ENCODE measurements around the gene PKDCC.

Gene PKDCC

DNA sequence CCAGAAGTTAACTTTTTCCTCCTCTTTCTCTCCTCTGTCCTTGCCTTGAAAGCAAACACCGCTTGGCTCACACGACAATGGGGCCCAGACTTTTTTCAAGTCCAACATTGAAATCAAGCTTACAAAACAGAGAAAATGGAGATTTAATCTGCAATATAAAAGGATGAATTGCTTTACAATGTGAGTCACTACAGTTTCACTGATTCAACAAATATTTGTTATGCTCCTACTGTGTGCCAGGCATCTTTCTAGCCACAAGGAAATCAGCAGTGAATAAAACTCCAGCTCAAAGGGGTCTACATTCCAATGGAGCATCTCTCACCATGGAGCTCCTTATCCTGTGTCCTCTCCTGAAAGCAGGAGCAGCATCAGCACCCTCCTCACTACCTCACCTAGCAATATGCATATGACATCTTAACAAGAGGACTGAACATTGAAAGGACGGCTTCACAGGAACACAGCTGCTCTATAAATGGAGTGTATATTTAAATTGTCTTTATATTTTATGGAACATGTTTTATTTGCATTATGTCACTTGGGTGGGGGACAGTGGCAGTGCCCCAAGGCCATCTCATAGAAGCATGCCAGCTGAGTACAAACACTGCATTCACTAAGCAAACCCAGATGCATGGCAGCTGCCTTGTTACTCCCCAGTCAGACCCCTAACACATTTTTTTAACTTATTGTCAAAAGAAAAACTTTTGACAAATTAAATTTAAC, 39.5 kb downstream of the PKDCC start:
- DNase-seq (ENCODE audit: low read depth in 2 of 2), result no peak

- DNase-seq (ENCODE audit: low read depth in 2 of 2), result no peak
Observed at GRCh38 chr2:42087857-42088195, 40.0 kb downstream of the PKDCC start.

DNA sequence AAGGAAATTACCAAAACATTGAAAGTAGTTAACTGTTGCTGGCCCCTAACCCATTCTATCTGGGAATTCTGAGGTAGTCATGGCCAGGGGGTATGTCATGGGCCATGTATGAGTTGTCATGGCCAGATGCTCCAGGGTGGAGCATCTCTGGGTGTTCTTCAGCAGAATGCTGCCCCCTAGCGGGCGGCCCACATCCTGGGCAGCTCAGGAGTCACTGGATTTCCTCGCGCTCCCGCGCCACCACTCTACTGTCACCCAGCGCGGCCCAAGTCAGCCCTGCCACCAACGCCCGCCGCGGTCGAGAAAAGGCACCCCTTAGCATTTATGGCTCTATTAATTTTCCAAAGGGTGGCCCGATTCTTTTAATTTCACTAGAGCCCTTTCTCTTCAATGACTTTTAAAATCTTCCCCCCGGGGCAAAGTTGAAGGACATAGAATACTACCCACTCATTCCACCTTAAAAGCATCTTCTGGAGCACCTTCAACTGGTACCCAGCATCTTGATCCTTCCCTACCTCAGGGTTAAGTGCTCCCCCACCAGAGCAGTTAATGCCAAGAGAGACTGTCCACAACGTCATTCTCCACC, 41.6 kb downstream of the PKDCC start:
- no peak for DNase-seq (ENCODE audit: low read depth in 2 of 2)

DNA sequence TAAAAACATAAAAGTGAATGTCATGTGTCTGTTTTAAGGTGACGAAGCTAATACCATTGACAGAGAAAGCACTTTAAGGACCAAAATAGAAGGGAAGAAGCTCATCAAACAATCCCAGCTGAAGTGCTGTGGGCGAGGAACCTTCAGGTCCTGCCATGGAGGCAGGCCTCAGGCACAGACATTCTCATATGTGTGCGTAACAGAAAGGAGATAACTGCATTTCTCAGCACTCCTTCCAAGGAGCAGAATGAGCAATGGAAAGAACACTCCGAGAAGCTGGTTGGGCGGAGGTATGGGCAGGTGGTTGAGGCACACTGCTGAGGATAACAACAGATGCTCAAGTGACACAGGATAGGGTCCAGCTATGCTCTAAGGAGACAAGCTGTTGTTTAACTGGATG, 42.4 kb downstream of the PKDCC start:
- DNase-seq (ENCODE audit: low read depth in 2 of 2), result no peak

DNA sequence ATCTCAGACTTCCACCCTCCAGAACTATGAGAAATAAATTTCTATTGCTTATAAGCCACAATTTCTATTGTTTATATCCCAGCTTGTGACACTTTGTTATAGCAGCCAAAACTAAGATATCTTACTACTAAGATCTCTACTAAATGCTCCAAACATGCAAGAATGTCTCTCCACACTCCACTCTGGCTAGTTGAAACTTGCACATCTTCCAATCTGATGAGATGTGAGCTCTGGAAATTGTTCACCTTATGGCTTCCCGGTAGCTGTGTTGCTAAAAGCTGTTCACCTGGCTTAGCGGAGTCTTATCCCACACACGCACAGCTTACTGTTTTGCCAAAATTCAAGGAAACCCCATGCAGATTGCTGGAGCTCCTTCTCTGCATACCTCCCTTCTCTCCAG, 43.9 kb downstream of the PKDCC start:
- DNase-seq (ENCODE audit: low read depth in 2 of 2), result no peak

- DNase-seq (ENCODE audit: low read depth in 2 of 2), result no peak
Observed at GRCh38 chr2:42092084-42092996, 44.5 kb downstream of the PKDCC start.

DNA sequence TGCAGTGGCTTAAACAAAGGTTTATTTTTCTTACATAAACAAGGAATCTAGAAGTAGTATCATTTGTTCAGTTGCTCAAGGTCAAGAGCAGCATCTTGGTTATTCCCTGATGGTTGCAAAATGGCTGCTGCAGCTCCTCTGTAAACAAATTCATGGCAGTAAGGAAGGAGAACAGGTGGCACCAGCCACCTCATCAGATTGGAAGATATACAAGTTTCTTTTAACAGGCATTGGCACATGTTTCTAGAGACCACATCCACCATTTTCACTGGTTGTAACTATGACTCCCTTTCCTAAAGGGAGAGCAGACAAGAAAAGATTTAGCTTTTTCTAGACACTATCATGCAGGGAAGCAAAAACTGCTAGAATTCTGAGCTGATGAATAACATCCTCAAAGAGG, 46.3 kb downstream of the PKDCC start:
- no peak for DNase-seq (ENCODE audit: low read depth in 2 of 2)

- DNase-seq (ENCODE audit: low read depth in 2 of 2), result peak in 1 of 2 experiments; percentile 55
Observed at GRCh38 chr2:42095923-42096408, 48.1 kb downstream of the PKDCC start.

GRCh38 chr2:42096869-42097591, 49.2 kb downstream of the PKDCC start:
- DNase-seq (ENCODE audit: low read depth in 2 of 2), result no peak

- DNase-seq (ENCODE audit: low read depth in 2 of 2), result no peak
Observed at GRCh38 chr2:42098571-42099437, 51.0 kb downstream of the PKDCC start.

GRCh38 chr2:42099438-42100173, 51.8 kb downstream of the PKDCC start:
- DNase-seq (ENCODE audit: low read depth in 2 of 2), result no peak

DNA sequence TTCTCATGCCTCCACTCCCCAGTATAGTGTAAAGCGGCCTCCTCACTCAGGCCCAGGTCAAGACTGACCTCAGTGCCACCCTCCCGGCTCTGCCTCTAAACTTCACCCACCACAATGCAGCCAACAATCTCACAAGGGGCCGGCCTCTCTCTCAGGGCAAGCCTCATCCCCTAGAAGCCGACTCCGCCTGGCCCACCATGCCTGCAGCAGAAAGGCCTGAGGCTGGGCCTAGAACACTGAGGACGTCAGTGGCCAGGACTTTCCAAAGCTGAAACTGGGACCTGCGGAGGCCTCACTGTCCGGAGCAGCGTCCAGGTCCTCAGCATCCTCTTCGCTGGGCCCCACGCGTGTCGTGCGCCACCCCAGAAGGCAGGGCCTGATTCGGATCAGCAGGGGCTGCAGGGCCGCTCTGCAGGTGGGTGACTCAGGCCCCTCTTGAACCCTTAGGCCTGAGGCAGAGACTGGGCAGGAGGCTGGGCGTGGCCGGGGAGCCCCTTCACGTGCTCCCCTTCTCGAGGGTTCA, 52.9 kb downstream of the PKDCC start:
- no peak for DNase-seq (ENCODE audit: low read depth in 2 of 2)

DNA sequence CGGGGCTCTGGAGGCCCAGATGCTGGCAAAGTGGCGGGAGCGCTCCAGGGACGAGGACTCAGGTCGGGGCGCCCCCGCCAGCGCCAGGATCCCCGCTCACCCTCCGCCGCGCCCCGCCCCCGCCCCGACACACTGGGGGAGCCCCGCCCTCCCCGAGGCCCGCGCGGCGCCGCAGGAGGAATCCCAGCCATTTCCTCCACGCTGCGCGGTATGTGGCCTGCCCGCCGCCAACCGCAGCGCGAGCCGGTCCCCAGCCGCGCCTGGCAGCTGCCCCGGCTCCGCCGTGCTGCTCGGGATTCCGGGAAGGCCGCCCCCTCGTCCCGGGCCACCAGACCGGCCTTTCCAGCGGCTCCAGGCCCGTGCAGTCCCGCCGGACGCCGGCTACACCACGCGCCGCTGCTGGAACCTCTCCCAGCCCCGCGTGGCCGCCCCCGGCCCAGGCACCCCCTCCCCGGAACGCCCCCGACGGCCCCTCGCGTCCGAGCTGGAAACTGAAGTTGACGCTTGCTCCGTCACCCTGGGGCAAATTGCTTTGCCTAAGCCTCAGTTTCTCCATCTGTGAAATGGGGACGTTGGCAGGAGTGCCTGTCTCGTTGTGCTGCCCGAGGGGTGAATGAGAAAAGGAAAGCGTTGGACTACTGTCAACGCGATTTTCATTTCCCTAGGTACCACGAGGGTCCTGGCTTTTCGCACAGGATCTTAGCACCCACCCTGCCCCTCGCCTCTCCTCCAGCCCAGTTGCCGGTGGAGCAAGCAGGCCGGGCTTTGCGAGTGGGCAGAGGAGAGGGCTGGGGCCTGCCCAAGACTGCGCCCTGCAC, 53.6 kb downstream of the PKDCC start:
- peak; percentile 67 to 68 for DNase-seq (ENCODE audit: low read depth in 2 of 2)

- peak; percentile 78 to 81 for DNase-seq (ENCODE audit: low read depth in 2 of 2)
Observed at GRCh38 chr2:42102024-42102590, 54.3 kb downstream of the PKDCC start.

- peak in 1 of 2 experiments; percentile 43 for DNase-seq (ENCODE audit: low read depth in 2 of 2)
Observed at GRCh38 chr2:42102591-42103450, 55.0 kb downstream of the PKDCC start.

DNA sequence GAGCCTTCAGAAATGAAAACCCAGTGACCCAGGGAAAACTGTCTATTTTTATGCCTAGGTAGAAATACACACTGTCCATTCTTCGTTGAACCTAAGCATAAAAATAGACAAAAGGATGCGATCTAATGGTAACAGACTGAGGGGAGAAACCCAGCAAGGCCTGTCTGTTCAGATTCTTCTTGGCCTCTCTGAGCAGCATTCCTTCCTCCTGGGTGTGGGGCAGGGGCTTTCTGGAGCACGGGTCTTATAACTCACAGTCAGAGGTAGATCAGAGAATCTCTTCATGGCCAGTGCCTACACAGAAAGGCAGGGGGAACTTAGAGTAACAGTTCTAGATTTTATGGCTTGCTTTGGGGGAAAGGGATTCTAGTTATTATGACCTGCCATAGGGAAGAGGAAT, 56.0 kb downstream of the PKDCC start:
- no peak for DNase-seq (ENCODE audit: low read depth in 2 of 2)

- no peak for DNase-seq (ENCODE audit: low read depth in 2 of 2)
Observed at GRCh38 chr2:42104621-42105020, 56.8 kb downstream of the PKDCC start.
